ENCODE measurements around the gene SCPEP1. TPM values are rescaled to one million over a fixed set of nuclear protein-coding genes. Genes with fewer than 3 reads are reported as not detected.

The SCPEP1 gene
- total RNA-seq, 4 donors from 2014 or later, result 84.5 to 104 (median 94.1) TPM

DNA sequence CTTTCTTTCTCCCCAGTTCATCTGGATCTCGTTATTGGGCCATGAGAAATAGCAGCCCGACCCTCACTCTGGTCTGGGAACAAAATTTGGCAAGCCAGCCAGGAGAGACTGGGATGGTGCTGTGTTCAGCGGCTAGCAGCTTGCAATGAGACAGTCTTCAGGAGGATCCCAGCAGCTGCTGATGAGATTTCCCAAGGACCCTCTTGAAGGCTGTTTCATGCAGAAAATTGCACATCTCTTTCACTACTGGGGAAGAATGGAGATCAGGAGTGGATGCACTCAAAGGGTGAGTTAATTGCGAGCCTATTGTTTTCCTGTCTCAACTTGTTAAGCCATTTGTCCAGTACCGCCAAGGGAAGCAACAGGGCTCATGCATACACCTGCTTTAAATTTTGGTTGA, 11.6 kb upstream of the SCPEP1 start:
- Histone ChIP-seq H3K36me3 (no peaks in the 10 kb centered on the region), H3K9me3 (no peaks in the 10 kb centered on the region), H3K4me3 (no peak overlapping the region), H3K27ac (no peak overlapping the region), H3K27me3 (no peaks in the 10 kb centered on the region), H3K4me1 (no peaks in the 10 kb centered on the region)
- ATAC-seq, result no peak
- TF ChIP-seq EP300 (IDR thresholded peaks at IDR 0.05) (no peak), POLR2A (IDR thresholded peaks at IDR 0.05) (no peak), POLR2AphosphoS5 (IDR thresholded peaks at IDR 0.05) (no peak)
- TF ChIP-seq, protein P1, sequence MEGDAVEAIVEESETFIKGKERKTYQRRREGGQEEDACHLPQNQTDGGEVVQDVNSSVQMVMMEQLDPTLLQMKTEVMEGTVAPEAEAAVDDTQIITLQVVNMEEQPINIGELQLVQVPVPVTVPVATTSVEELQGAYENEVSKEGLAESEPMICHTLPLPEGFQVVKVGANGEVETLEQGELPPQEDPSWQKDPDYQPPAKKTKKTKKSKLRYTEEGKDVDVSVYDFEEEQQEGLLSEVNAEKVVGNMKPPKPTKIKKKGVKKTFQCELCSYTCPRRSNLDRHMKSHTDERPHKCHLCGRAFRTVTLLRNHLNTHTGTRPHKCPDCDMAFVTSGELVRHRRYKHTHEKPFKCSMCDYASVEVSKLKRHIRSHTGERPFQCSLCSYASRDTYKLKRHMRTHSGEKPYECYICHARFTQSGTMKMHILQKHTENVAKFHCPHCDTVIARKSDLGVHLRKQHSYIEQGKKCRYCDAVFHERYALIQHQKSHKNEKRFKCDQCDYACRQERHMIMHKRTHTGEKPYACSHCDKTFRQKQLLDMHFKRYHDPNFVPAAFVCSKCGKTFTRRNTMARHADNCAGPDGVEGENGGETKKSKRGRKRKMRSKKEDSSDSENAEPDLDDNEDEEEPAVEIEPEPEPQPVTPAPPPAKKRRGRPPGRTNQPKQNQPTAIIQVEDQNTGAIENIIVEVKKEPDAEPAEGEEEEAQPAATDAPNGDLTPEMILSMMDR (IDR thresholded peaks at IDR 0.05), result no peak
- WGBS, 2 donors (ENCODE audit: low coverage in 1 of 2), result 84 to 100% methylated on average over 2 to 4 of the region's 5 CpGs

DNA sequence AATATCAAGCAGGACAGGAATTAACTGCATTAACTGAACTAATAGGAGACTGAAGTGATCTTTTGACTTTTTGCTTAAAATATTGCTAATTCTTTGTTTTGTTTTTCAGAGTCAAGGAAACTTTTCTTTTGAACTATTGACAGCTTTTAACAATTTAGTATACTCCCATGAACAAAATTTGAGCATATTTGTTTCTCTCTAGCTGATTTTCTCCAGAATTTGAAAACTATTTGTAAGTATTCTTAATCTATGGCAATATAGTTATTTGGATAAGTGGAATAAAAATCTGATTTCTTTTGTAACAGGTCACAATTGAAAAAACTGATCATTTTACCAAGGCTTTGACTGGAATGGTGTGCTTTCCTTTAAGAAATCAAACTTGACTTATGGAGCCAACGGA, 7.0 kb upstream of the SCPEP1 start:
- Histone ChIP-seq H3K36me3 (no peaks in the 10 kb centered on the region), H3K4me1 (no peaks in the 10 kb centered on the region), H3K27ac (no peak overlapping the region), H3K27me3 (no peaks in the 10 kb centered on the region), H3K4me3 (no peak overlapping the region), H3K9me3 (no peaks in the 10 kb centered on the region)
- WGBS, 2 donors (ENCODE audit: low coverage in 1 of 2), result 91 to 100% methylated on average over 1 of the region's 1 CpG
- no peak for ATAC-seq
- TF ChIP-seq POLR2A (IDR thresholded peaks at IDR 0.05), result no peak
- no peak for TF ChIP-seq POLR2AphosphoS5 (IDR thresholded peaks at IDR 0.05)
- TF ChIP-seq, protein P1 (IDR thresholded peaks at IDR 0.05), result no peak
- TF ChIP-seq EP300 (IDR thresholded peaks at IDR 0.05), result no peak

DNA sequence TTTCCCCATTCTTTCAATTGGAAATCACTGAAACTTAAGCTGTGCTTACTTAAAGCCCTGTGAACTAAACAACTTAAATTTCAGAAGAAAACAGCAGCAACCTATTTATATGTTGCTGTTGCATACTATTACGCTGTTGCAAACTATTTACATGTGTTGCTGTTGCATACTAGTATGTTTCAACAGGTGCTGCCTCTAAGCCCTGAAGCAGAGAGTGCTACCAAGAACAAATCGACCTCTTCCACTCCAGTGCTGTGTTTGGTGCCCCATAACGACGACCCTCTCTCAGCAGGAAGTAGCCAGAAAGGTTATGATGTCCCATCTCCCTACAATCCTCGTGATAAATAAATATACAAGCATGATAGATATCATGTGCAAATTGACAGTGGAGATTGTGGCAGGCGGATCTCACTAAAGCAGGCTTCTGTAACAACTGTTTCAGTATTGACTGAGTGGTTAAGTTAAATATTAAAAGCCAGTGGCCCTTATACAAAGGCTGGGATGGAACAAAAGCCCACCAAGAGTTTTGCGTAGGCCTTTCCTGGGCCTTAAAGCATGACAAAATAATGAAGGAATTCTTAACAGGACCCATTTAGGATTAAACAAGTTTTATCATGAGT, 5.7 kb upstream of the SCPEP1 start:
- 78 to 83% methylated on average over 6 to 7 of the region's 7 CpGs for WGBS, 2 donors (ENCODE audit: low coverage in 1 of 2)
- Histone ChIP-seq H3K27me3 (no peaks in the 10 kb centered on the region), H3K36me3 (no peaks in the 10 kb centered on the region), H3K27ac (no peak overlapping the region), H3K4me3 (no peak overlapping the region), H3K4me1 (peaks cover 0 to 7% (median 0%) of the 10 kb centered on the region in 3 donors), H3K9me3 (no peaks in the 10 kb centered on the region)
- ATAC-seq, result no peak
- TF ChIP-seq EP300 (IDR thresholded peaks at IDR 0.05), result no peak
- TF ChIP-seq POLR2A (IDR thresholded peaks at IDR 0.05), result no peak
- TF ChIP-seq POLR2AphosphoS5 (IDR thresholded peaks at IDR 0.05), result no peak
- TF ChIP-seq, protein P1 (IDR thresholded peaks at IDR 0.05), result no peak

DNA sequence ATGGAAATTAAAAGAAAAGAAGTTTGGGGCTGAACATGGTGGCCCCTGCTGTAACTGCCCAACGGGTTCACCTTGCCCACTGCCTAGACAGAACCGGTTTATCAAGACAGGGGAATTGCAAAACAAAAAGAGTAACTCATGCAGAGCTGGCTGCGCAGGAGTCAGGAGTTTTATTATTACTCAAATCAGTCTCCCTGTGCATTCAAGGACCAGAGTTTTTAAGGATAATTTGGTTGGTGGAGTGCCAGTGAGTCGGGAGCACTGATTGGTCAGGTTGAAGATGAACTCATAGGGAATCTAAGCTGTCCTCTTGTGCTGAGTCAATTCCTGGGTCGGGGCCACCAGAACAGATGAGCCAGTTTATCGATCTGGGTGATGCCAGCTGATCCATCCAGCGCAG, 4.4 kb upstream of the SCPEP1 start:
- H3K27me3 ChIP-seq, result no peaks in the 10 kb centered on the region
- H3K4me3 ChIP-seq, result no peak overlapping the region
- WGBS, 2 donors (ENCODE audit: low coverage in 1 of 2), result 87 to 90% methylated on average over 5 to 6 of the region's 7 CpGs
- peaks cover 0 to 13% (median 0%) of the 10 kb centered on the region in 3 donors for H3K4me1 ChIP-seq
- H3K27ac ChIP-seq, result no peak overlapping the region
- ATAC-seq, result no peak
- H3K36me3 ChIP-seq, result no peaks in the 10 kb centered on the region
- TF ChIP-seq, protein P1 (IDR thresholded peaks at IDR 0.05), result no peak
- TF ChIP-seq EP300 (IDR thresholded peaks at IDR 0.05) (no peak), POLR2A (IDR thresholded peaks at IDR 0.05) (no peak), POLR2AphosphoS5 (IDR thresholded peaks at IDR 0.05) (no peak)
- no peaks in the 10 kb centered on the region for H3K9me3 ChIP-seq

DNA sequence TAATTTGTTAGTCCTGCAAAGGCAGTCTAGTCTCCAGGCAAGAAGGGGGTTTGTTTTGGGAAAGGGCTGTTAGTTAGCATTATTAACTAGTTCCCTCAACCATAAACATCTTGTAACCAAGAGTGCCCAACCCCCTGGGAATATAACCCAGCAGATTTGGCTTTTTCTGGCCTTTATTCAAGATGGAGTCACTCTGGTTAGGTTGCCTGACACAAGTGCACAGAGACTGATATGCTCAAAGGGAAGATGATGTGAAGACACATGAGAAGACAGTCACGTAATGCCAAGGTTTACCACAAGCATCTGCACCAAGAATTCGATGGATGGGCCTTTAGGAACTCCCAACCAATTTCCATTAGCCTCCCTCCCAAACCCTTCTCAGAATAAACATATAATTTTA, 3.9 kb upstream of the SCPEP1 start:
- H3K4me1 ChIP-seq, result peaks cover 0 to 18% (median 2%) of the 10 kb centered on the region in 3 donors
- no peaks in the 10 kb centered on the region for H3K9me3 ChIP-seq
- TF ChIP-seq EP300 (IDR thresholded peaks at IDR 0.05) (no peak), POLR2AphosphoS5 (IDR thresholded peaks at IDR 0.05) (no peak), POLR2A (IDR thresholded peaks at IDR 0.05) (no peak)
- TF ChIP-seq, protein P1 (IDR thresholded peaks at IDR 0.05), result no peak
- no peaks in the 10 kb centered on the region for H3K27me3 ChIP-seq
- 92 to 94% methylated on average over 2 of the region's 2 CpGs for WGBS, 2 donors (ENCODE audit: low coverage in 1 of 2)
- no peak overlapping the region for H3K4me3 ChIP-seq
- no peak overlapping the region for H3K27ac ChIP-seq
- no peak for ATAC-seq
- no peaks in the 10 kb centered on the region for H3K36me3 ChIP-seq
